NCI-H2227 treated with DMSO at 0.1 percent for 48 hours (cell line): ENCODE measurements around the gene GRM7.

Experiments used
- DNase-seq: peaks from one replicate; lab custom pipeline; 2025; lab: John Stamatoyannopoulos, UW

The GRM7 gene

DNA sequence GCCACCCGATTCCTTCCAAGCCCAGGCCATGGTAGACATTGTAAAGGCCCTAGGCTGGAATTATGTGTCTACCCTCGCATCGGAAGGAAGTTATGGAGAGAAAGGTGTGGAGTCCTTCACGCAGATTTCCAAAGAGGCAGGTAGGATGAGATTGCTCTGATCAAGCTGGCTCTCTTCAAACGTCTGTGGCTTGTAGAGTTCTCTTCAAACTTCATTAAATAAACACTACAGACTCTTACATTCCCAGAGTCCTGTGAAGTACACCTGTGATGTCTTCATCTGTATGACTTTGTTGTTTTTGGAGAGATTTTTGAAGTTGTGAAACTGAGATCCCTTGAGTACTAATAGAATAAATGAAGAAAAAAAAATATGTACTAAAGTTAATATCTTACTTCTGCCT, 285.6 kb downstream of the GRM7 start:
- no peak for DNase-seq

DNA sequence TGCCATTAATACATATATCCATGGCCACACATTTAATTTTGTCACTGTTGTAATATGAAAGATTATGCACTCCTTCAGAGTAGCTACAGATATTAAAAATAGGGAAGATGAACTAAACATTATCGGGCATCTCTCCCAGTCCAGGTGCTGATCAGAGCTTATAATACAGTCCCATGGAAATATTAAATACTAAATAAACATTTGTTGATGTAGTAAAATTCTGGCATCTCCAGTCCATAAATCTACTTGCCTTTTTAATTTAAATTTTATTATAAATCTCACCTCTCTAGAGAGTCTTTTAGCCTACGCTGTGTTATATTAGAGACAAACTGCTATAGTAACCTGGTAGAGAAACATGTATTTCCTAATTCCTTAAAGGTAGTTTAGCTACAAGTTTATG, 297.6 kb downstream of the GRM7 start:
- DNase-seq = no peak

DNA sequence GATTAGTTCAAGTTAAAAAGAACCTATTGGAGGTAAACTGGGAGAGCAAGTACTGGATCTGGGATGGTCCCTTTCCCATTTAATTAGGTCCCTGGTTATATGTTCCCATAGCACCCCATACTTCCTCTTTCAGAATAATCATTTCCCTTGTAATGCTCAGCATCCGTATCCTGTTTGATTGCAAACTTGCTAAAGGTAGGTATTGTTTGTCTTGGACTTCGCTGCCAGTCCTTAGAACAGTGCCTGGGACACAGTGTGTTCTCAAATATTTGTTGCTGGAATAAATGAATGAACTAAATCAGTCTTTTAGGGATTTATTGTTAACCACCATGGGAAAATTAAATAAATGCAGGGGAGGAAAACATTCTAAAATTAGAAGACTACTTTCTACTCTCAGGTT, 299.8 kb downstream of the GRM7 start:
- DNase-seq = no peak

DNA sequence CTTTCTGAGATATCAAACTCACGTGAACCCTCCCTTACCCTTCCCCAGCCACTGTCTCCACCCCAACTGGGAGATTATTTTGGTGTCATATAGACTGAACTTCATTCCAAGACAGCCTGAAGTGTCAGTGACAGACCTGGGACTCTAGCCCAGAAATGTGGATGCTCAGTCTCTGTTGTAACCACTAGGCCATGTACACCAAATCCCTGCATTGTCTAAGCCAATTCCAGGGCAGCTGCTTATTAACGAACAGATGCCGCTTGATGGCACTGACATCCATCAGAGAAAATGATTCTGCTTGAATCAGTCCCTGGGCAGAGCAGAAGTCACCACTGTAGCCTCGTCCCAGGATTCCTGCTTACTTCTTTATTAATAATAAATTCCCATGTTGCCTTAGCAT, 305.5 kb downstream of the GRM7 start:
- DNase-seq = no peak

DNA sequence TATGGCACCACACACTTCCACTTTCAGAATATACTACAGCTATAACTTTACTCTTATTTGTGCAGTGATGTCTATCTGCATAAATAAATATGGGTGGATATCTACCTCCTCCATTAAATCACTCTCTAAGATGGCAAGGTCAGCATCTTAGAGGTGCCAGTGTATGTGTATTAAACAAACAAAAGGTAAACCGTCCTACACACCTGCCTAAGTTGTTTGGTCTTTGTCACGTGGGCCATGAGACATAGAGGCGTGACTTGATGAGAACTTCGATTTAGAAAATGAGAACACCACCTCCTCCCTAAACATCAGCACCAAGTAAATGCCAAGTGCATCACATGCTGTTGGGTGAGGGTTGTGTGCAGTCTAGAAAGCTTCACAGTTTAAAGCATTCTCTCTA, 310.6 kb downstream of the GRM7 start:
- no peak for DNase-seq

DNA sequence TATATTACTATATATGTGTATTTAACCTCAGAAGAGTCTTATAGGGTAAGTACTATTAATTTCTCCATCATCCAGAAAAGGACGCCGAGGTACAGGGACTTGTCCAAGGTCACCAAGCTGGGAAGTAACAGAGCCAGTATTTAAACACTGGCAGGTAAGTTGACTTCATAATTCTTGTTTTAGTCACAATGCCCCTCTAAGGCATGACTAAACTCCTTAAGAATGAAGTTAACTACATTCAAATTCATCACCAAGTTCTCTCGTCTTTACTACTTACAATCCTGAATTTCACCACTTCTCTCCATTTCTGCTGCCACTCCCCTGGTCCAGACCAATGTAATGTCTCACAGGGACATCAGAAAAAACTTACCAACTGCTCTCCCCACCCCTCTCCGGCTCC, 312.1 kb downstream of the GRM7 start:
- no peak for DNase-seq

DNA sequence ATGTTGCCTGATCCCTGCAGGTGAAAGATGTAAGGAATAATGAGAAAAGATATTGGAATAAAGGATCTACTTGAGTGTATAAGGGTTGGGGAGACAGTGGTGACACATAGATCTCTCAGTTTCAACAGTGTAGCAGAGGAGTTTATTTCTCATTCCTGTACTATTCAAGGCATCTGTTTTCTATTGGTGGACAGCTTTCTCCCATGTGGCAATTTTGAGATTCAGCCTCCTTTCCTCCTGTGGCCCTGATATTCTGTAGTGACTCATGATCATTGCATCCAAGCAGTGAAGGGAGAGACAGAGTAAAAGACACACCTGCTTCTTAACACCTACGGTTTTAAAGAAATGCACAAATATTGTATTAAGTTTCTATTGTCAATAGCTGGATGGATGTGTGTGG, 327.6 kb downstream of the GRM7 start:
- no peak for DNase-seq

DNA sequence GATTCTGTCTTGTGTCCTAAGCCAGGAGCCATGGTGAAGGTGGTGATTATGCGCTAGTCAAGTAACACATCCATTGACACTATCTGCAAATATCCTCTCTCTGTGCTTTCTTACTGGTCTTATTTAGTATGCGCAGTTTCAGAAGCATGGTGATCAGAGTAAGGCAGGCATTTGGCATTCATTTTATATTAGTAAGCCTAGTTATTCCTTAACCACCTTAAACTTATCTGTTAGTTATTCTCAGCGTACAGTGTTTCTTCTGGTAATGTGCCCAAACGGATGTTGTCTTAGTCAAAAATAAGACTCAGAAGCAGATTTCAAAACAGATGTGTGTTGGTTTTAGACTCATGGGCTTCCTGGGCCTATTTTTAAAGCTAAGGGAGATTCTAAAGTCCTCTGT, 329.2 kb downstream of the GRM7 start:
- no peak for DNase-seq

DNA sequence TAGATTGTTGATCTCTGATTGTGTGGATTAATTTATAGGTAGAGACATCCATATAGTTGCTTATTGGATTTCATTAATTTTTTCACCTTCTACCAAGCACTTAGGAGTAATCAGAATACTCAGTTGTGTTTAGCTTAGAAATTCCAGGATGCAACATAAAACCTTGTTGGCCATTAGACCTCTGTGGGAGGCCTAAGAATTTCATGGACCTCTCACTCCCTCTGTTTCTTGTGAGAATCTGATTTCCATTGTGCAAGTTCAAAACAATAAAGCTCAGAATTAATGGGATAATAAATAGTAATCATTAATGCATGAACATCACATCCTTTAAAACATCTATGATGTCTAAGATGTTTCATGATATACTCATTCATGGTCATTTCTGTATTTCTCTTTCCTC, 332.4 kb downstream of the GRM7 start:
- no peak for DNase-seq

DNA sequence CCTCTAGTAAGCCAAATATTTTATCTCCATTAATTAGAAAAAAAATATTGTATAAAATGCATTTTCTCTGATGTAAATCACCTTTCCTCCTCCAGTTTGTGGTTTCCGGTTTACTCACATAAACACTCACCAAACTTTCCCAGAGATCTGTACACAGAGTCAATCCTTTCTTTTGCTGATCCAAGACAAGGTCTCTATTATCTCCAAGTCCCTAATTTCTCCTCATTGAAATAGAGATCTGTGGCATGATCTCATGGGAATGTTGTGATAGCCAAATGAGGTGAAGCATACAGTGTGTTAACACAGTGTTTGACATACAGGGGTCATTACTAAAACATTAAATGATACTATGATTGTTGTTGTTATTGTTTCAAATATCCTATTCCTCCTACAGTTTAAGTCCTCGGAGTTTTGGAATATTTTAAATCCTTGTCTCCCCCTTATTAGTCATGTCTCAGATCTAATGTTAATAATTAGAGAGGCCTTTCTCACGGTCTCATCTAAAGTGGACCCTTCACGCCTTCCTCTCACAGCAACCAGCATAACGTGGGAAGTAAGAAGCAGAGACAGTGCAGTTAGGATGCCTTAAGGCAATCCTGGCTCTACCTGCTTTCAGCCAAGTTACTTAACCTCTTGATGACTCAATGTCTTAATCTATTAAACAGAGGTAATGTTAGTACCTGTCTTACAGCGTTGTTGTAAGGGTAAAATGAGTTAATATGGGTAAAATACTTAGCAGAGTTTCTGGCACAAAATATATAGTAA, 333.3 kb downstream of the GRM7 start:
- DNase-seq = no peak

DNA sequence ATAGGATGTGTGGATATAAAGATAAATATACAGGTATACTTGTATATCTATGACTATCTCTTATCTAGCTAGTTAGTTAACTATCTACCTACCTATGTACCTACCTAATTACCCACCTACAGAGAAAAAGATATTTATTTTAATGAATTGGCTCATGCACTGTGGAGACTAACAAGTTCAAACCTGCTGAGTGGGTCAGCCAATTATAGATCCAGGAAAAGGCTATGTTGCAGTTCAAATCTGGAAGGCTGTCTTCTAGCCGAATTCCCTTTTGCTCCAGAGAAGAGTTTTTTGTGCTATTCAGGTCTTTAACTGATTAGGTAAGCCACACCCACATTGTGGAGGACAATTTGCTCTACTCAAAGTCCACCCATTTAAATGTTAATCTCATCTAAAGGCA, 335.0 kb downstream of the GRM7 start:
- no peak for DNase-seq

DNA sequence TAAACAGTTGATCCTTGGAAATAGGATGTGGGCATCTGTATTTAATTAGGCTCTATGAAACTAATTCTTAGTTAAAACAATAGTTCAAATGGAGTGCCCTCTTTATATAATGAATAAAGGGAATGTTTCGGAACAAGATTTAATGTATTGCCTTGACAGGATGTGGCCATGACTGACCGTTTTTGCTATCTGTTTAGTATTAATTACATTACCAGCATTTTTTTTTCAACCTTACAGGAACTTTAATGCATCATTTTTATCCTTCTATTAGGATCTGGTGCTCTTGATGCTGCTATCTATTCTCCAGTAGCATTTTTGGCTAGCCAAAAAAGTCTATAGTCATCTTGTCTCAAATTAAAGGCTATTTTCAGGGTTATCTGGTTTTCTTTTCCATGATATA, 340.9 kb downstream of the GRM7 start:
- no peak for DNase-seq

DNA sequence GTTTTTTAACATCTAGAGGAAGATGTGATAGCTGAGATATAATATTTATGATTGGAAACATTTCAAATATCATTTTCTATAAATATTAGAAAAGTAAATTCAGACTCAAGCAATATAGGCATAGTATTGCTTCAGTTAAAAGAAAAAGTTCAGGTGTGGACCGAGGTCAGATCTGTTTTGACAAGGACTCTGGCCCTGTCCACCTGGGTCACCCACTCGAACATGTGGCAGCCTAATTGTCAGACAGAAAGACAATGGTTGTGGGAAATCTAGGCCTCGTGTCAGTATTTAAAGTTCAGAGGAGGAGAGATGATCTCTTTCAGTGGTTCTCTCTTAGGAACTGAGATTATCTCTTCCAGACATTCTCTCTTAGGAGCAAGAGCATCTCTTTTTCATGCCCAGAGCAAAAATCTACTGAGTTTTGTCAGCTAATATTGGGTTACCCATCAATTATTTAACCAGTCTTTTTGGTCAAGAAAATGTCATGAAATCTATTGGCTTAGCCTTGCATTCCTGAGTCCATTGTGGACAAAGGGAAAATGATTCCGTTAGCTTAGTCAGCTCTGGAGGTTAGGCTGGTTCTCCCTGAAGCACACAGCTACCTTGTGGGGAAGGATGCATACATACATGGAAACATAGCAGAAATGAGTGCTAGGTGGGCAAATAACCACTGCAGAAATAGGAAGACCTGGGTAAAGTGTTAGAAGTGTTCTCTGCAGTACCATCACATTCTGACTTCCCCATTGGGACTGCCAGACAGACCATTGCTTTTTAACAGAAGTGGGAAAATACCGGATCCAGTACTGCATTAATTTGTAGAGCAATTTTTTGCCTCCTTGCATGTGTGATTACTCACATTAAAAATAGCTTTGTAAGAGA, 343.3 kb downstream of the GRM7 start:
- no peak for DNase-seq

DNA sequence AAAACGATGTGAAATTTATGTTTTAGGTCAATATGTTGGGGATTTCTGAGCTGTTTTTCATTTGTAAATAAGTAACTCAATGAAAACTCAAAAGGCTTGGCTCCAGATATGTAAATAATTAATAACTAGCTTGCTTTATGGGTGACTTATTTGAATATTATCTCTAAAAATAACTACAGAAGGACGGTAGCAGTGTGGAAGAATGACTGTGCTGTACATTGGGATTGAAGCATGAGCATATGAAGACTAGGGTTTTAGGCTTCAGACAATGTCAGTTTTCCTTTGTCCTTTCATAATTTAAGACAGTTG, 343.9 kb downstream of the GRM7 start:
- no peak for DNase-seq

DNA sequence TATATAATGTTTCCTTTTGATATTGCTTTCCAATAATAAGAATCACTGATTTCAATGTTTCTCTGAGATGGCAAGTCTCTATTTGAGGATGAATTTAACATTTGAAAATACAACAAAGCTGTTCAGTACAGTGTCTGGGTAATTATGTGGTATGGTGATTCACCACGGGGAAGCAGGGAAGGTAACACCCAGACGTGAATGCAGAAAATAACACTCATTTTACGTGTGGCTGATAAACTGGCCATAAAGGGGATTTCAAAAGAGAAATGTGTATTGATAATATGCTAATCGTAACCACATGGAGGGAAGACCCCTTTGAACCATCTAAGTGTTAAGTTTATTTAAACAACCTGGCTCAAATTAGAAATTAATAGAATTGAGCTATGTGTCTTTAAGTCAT, 344.6 kb downstream of the GRM7 start:
- DNase-seq = no peak

DNA sequence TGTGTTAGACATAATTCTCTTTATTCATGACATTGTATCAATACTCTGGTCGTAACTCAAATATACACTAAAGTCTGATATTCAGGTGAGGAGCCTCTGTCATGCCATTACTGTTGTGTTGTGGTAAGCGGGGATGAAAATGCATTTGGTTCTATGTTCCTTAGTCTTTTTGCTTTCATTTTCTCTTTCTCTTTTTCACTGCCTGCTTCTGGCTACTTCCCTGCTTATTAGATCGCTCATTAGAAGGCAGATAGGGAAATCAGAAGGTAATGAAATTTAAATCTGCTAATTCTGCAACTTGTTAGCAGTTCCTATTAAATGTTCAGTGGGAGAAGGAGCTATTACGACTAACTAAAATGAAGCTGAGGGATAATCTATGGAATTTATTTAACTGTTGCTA, 345.0 kb downstream of the GRM7 start:
- no peak for DNase-seq

DNA sequence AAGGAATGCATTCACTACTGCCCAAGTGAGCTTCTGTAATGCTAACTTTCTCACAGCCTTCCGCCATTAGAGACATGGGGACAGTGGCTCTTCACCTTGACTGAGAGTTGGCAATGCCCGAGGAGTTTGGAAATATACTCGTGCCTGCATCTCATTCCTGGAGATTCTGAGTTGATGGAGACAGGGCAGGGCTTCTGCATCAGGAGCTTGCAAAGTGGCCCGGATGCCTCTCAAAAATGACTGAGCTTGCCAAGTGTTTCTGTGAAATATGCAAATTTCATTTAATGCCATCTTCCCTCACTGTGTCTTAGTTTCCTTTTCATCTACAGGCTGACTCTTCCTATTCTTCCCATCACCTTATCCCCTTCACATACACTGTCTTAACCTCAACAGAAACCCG, 346.2 kb downstream of the GRM7 start:
- no peak for DNase-seq

DNA sequence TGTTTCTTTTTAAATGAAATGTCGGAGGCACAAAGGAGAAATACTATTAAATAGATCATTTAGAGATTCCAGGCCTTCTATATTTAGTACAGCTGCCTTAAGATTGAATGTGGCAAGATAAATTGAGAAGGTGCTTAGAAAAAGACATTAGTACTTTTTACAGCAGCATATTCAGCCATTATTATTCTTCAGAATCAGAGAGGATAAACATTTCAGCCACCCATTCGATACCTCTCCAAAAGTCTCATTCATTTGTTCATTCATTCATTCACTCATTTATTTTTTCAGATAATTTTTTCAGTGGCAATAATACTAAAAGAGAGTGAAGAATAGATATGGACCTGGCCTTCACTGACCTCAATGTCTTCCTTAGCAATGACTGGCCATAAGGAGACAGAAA, 347.0 kb downstream of the GRM7 start:
- no peak for DNase-seq

DNA sequence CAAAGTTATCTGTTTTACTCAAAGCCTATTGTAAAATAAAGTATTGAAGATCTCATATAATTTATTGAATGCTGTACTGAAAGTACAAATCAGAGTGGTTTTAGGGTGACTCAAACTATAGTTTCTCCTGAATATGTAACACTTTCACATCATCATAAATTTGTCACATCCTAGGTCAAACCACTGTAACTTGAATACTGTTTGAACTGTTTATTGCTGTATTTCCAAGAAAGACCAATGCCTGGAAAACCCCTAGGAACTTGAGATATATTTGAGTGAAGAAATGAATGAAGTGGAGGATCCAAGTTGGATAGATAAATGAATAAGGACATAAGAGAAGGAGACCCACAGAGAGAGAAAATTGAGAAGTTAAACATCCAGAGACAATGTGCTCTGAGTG, 348.2 kb downstream of the GRM7 start:
- DNase-seq = no peak

DNA sequence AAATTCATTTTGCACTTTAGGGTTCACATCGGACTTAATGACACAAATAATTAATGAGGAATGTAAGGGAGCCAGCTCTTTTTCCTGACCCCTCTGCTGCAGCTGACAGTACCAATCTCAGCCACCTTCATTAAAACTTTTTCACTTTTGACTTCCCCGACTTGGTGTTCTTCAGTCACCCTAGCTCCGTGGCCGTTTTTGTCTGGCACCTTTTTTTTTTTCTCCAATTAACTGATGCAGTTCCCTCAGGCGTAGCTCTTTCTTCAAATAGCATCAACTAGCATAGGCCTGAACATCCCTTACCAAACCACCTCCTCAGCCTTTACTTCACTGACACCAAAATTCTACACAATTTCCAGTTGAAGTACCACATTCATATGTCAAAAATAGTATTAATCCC, 350.8 kb downstream of the GRM7 start:
- DNase-seq = no peak

DNA sequence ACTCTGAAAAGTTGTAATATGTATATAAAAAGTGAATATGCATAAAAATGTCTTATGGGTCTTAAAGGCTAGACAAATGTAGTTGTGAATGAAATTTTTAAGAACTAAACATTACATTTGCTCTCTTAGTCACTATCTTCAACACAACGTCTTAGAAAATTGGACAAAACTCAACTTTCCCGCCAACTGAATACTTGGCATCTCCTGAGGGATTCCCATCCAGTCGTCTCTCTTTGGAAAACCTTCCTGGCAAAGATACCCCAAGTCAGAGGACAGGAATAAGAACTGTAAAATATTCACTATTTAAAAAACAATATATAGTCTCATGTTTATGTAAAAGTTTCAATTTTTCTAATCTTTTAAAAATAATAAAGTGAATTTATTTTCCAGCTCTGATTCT, 354.8 kb downstream of the GRM7 start:
- DNase-seq = no peak

DNA sequence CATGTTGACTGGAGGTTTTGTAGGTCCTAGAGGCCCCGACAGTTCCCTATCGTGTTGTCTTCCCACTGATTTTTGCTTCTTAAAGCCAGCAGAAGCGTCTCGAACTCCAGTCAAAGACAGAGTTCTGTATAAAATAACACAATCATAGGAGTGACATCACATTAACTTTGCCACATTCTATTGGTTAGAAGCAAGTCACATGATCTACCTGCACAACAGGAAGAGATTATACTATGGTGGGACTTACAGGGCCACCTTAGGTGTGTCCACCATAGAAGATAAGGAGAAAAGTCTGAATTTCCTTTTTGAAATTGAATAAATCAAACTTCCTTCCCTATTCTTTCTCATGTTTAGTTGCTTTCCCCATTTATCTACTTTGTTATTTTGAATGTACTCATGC, 365.5 kb downstream of the GRM7 start:
- no peak for DNase-seq

DNA sequence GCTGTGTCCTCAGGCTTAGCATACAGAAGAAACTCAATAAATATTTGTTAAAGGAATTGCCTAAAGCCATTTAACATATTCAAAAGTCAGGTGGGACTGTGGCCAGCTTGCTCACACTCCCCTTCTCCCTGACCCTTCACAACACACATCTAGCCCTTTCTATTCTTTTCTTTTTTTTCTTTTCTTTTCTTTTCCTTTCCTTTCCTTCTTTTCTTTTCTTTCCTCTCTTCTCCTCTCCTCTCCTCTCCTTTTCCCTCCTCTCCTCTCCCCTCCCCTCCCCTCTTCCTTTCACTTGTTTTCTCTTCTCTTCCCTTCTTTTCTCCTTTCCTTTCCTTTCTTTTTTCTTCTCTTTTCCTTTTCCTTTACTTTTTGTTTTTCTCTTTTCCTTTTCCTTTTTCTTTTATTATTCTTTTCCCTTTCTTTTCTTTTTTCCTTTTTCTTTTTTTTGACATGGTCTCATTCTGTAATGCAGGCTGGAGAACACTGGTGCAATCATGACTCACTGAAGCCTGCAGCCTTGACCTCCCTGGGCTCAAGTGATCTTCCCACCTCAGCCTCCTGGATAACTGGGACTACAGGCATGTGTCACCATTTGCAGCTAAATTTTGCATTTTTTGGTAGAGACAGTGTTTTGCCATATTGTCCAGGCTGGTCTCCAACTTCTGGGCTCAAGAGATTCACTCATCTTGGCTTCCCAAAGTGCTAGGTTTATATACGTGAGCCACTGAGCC, 377.8 kb downstream of the GRM7 start:
- no peak for DNase-seq
